ENCODE measurements around the gene VCL. TPM values are rescaled to one million over a fixed set of nuclear protein-coding genes. Genes with fewer than 3 reads are reported as not detected.

VCL gene
- total RNA-seq, 4 donors from 2014 or later: 53.3 to 90.4 (median 63.1) TPM

- no peak for DNase-seq (ENCODE audit: low spot score in 2 of 2)
- no peak overlapping the region for H3K4me3 ChIP-seq (ENCODE audit: low read depth, poor library complexity, severe bottlenecking)
- TF ChIP-seq CTCF (IDR thresholded peaks at IDR 0.05): no peak
- no peak for TF ChIP-seq POLR2A (IDR thresholded peaks at IDR 0.05)
- WGBS, 2 donors: 70 to 74% methylated on average over 6 of the region's 6 CpGs
- intact Hi-C loops (cut with DNase I; ENCODE audit: low total_unique reads): no loop called here
These were observed 167.0 kb downstream of the VCL start for GRCh38 chr10:74164716-74165529.

- DNase-seq (ENCODE audit: low spot score in 2 of 2): no peak
- TF ChIP-seq CTCF (IDR thresholded peaks at IDR 0.05): no peak
- no peak for TF ChIP-seq POLR2A (IDR thresholded peaks at IDR 0.05)
- no peak overlapping the region for H3K4me3 ChIP-seq (ENCODE audit: low read depth, poor library complexity, severe bottlenecking)
- intact Hi-C loops (cut with DNase I; ENCODE audit: low total_unique reads): no loop called here
- 43 to 62% methylated on average over 2 of the region's 2 CpGs for WGBS, 2 donors
These were observed 167.6 kb downstream of the VCL start for GRCh38 chr10:74165530-74165901.

GRCh38 chr10:74167443-74167842 lies 169.5 kb downstream of the VCL start:
- no peak for TF ChIP-seq POLR2A (IDR thresholded peaks at IDR 0.05)
- TF ChIP-seq CTCF (IDR thresholded peaks at IDR 0.05): no peak
- H3K4me3 ChIP-seq (ENCODE audit: low read depth, poor library complexity, severe bottlenecking): no peak overlapping the region
- 69 to 77% methylated on average over 1 of the region's 1 CpG for WGBS, 2 donors
- DNase-seq (ENCODE audit: low spot score in 2 of 2): no peak
- intact Hi-C loops (cut with DNase I; ENCODE audit: low total_unique reads): no loop called here

Other genes with a start within 250 kb of the VCL start
- 10 to 100 TPM; 27.6 to 36.5 (median 34.2) TPM for gene CHCHD1, start 216.1 kb upstream of the VCL start, total RNA-seq
- gene ZSWIM8, start 212.5 kb upstream of the VCL start, total RNA-seq: 100 to 1,000 TPM in 3 of 4 donors, 10 to 100 TPM in 1; 99.0 to 262 (median 108) TPM
- gene NDST2, start 186.5 kb upstream of the VCL start, total RNA-seq: 10 to 100 TPM; 16.7 to 41.5 (median 37.4) TPM
- 10 to 100 TPM; 20.0 to 27.9 (median 24.2) TPM for gene CAMK2G, start 123.6 kb upstream of the VCL start, total RNA-seq
- gene PLAU, start 87.0 kb upstream of the VCL start, total RNA-seq: 10 to 100 TPM; 12.7 to 28.5 (median 14.7) TPM
- 10 to 100 TPM; 13.3 to 24.2 (median 15.5) TPM for gene AP3M1, start 152.7 kb downstream of the VCL start, total RNA-seq
- 10 to 100 TPM; 42.3 to 46.3 (median 42.9) TPM for gene ADK, start 153.1 kb downstream of the VCL start, total RNA-seq